LNCAP (cell line): ENCODE data around the gene WASF2.

Experiments
- TF ChIP-seq, protein P1 (sequence below): fragments of 450-650 bp; IDR thresholded peaks from 2 replicates; pipeline ENCODE4 v1.5.1; 2017; ENCODE audit warnings: mild to moderate bottlenecking

Gene WASF2

DNA sequence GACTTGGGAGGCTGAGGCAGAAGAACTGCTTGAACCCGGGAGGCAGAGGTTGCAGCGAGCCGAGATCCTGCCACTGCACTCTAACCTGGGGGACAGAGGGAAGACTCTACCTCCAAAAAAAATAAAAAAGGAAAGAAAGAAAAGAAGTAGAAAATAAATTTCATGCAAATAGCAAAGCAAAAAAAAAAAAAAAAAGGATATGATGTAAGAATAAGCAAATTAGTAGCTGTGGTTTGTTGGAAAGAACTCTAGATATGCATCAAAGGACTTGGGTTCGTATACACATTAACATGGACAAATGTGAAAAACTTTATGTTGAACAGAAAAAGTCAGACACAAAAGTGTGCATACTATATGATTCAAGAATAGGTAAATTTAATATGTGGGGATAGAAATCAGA is 11.9 kb downstream of the WASF2 start:
- TF ChIP-seq, protein P1, sequence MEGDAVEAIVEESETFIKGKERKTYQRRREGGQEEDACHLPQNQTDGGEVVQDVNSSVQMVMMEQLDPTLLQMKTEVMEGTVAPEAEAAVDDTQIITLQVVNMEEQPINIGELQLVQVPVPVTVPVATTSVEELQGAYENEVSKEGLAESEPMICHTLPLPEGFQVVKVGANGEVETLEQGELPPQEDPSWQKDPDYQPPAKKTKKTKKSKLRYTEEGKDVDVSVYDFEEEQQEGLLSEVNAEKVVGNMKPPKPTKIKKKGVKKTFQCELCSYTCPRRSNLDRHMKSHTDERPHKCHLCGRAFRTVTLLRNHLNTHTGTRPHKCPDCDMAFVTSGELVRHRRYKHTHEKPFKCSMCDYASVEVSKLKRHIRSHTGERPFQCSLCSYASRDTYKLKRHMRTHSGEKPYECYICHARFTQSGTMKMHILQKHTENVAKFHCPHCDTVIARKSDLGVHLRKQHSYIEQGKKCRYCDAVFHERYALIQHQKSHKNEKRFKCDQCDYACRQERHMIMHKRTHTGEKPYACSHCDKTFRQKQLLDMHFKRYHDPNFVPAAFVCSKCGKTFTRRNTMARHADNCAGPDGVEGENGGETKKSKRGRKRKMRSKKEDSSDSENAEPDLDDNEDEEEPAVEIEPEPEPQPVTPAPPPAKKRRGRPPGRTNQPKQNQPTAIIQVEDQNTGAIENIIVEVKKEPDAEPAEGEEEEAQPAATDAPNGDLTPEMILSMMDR = no peak

DNA sequence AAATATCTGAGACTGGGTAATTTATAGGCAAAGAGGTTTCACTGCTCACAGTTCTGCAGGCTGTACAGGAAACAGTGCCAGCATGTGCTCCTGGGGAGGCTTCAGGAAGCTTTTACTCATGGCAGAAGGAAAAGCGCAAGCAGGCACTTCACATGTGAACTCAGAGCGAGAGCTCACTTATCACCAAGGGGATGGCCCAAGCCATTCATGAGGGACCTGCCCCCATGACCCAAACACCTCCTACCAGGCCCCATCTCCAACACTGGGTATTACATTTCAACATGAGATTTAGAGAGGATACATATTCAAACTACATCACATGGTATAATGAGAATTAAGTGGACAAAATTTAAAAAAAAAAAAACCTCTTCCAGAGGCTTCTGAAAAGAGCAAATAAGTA is 13.7 kb downstream of the WASF2 start:
- TF ChIP-seq, protein P1 = no peak

DNA sequence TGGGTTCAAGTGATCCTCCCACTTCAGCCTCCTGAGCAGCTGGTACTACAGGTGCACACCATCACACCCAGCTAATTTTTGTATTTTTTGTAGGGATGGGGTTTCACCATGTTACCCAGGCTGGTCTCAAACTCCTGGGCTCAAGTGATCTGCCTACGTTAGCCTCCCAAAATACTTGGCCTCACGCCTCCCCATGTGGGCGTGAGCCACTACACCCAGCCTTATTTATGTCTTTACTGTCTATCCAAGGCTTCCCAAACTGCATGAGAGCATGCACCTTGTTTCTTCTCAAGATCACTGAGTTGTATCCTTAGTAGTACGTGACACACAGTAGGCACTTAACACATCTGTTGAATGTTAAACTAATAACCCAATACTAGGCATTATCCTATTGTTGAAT is 14.2 kb downstream of the WASF2 start:
- TF ChIP-seq, protein P1 = no peak

DNA sequence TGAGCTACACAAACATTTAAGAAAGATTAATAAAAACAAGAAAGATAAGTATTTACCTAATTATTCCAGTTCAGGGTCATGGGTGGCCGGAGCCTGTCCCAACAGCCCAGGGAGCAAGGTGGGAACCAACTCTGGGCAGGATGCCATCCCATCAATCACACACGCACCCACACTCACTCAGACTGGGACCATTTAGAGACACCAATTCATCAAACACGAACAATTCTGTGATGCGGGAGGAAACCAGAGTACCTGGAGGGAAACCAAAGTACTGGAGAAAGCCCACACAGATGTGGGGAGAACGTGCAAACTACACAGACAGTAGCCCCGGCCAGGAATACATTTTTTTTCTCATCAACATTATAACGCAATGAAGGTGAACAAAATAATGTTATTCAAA is 16.2 kb downstream of the WASF2 start:
- TF ChIP-seq, protein P1 = no peak

DNA sequence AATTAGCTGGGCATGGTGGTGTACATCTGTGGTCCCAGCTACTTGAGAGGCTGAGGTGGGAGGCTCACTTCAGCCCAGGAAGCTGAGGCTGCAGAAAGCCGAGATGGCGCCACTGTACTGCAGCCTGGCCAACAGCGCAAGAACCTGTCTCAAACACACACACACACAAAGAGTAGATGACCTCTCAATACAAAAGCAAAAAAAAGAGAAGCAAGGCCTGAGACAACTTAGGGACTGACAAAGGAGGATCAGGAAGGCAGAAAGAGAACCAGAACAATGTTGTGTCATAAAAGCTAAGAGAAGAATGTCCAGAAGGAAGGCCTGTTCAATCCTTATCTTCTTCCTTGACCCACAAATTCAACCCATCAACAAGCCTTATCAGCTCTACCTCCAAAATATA is 18.5 kb downstream of the WASF2 start:
- TF ChIP-seq, protein P1 = no peak

DNA sequence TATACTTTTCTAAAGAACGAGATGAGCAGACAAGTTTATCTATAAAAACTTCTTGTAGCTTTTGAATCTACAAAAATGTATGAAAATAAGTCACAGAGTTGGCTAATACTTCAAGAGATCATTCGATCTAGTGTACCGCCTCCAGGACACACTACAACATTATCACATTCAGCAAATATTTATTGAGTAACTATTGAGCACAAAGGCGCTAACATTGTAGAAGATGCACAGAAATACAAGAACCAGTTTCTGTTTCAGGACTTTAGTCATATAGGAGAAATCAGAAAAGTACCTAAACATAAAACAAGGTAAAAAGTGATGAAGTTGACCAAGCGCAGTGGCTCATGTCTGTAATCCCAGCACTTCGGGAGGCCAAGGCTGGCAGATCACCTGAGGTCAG is 20.6 kb downstream of the WASF2 start:
- TF ChIP-seq, protein P1 = no peak

DNA sequence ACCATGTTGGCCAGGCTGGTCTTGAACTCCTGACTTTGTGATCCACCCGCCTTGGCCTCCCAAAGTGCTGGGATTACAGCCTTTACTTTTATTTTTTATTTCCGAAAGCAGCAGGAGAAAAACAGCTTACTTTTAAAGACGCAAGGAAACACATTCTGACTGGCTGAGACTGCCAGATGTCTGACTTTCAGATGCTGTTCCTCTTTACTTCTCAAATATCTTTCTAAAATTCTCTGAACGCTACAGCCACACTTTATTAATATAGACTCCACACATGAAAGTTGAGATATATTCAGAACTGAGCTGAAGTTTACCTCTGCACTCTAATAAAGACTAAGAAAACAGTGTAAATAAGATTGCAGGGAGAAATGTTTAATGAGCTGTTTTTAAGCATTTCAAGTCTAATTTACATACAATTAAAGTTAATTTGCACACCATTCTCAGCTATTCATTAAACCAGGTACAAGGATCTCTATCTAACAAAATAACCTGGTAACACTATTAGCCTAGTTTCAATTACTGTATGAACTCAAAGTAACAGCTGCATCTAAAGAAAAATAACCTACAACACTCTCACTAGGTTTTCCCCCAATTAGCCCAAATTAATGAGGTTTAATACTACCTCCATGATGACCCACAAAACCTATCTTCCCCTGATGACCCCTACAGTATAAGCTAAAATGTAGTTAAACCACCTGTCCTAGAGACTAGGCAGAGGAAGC is 24.9 kb downstream of the WASF2 start:
- TF ChIP-seq, protein P1 = no peak
